Lower leg skin (tissue), 3 donors: ENCODE measurements around the gene GART.

ENCODE experiments used
- POLR2A ChIP-seq, 2 donors: fragments of 450-650 bp; IDR thresholded peaks; one replicate each; pipeline ENCODE4 v1.6.1; 2016 to 2017; ENCODE audit warnings: antibody characterized with exemption in 2 of 2, mild to moderate bottlenecking in 1 of 2, moderate library complexity in 1 of 2
- TF ChIP-seq, protein P1 (sequence below), 3 donors: fragments of 450-650 bp; IDR thresholded peaks; one replicate each; pipeline ENCODE4 v1.5.1; 2016; ENCODE audit warnings: antibody characterized with exemption in 3 of 3, mild to moderate bottlenecking in 3 of 3, moderate library complexity in 2 of 3

DNA sequence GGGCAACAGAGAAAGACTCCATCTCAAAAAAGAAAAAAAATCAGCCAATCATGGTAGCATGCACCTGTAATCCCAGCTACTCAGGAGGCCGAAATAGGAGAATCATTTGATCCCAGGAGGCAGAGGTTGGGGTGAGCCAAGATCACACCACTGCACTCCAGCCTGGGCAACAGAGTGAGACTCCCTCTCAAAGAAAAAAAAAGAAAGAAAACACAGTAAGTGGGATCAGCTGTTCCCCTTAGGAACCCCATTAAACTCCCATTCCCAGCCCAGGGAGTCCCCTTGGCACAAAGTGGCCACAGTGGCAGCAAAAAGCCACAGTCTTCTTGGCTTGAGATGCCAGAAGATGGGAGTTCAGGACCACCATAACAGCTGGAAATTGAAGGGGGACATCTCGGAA is 71.2 kb downstream of the GART start:
- TF ChIP-seq, protein P1, sequence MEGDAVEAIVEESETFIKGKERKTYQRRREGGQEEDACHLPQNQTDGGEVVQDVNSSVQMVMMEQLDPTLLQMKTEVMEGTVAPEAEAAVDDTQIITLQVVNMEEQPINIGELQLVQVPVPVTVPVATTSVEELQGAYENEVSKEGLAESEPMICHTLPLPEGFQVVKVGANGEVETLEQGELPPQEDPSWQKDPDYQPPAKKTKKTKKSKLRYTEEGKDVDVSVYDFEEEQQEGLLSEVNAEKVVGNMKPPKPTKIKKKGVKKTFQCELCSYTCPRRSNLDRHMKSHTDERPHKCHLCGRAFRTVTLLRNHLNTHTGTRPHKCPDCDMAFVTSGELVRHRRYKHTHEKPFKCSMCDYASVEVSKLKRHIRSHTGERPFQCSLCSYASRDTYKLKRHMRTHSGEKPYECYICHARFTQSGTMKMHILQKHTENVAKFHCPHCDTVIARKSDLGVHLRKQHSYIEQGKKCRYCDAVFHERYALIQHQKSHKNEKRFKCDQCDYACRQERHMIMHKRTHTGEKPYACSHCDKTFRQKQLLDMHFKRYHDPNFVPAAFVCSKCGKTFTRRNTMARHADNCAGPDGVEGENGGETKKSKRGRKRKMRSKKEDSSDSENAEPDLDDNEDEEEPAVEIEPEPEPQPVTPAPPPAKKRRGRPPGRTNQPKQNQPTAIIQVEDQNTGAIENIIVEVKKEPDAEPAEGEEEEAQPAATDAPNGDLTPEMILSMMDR (IDR thresholded peaks at IDR 0.05) = no peak
- no peak for TF ChIP-seq POLR2A (IDR thresholded peaks at IDR 0.05)
